Left lung (tissue), 10 donors: ENCODE results near the gene MCUR1. TPM values are rescaled to one million over a fixed set of nuclear protein-coding genes. Genes with fewer than 3 reads are reported as not detected.

Source experiments
- ATAC-seq: fragments of 200-7000 bp; cut with Tn5 transposase; one replicate; pipeline ENCODE4 v1.9.1; 2020; ENCODE audit warnings: moderate library complexity
- DNase-seq, 4 donors: peaks; one replicate each; pipeline ENCODE4 v3.0.0-alpha.2; 2013 to 2020
- H3K27ac ChIP-seq, 2 donors: fragments of 200-600 bp; sonication (generic) in 1 of 2; one replicate each; pipeline versions ENCODE4 v1.5.0 to v1.8.0; 2020 to 2021
- H3K27me3 ChIP-seq, 2 donors: fragments of 200-600 bp; sonication (generic) in 1 of 2; one replicate each; pipeline versions ENCODE4 v1.5.0 to v1.8.0; 2020 to 2021
- H3K36me3 ChIP-seq, 2 donors: fragments of 200-600 bp; sonication (generic) in 1 of 2; one replicate each; pipeline versions ENCODE4 v1.5.0 to v1.8.0; 2020 to 2021
- H3K4me1 ChIP-seq, 2 donors: fragments of 200-600 bp; one replicate each; pipeline ENCODE4 v1.8.0; 2021
- H3K4me3 ChIP-seq, 2 donors: fragments of 200-600 bp; sonication (generic) in 1 of 2; one replicate each; pipeline versions ENCODE4 v1.5.0 to v1.8.0; 2020 to 2021; ENCODE audit warnings: mild to moderate bottlenecking in 1 of 2
- H3K9me3 ChIP-seq, 2 donors: fragments of 200-600 bp; sonication (generic) in 1 of 2; one replicate each; pipeline versions ENCODE4 v1.5.0 to v1.8.0; 2020 to 2021
- intact Hi-C, 2 donors: fragments of 100-400 bp; cut with DNase I; formaldehyde crosslinking; loops; one replicate each; pipeline versions ENCODE4 v1.11.2 to v1.14.2; 2022
- polyA plus RNA-seq, 6 donors: library from polyadenylated mRNA; unstranded; fragments of 120-200 nt; gene quantifications; one replicate each; pipeline ENCODE4 v1.2.1, GENCODE V29; 2013; ENCODE audit not compliant: insufficient read length in 6 of 6
- total RNA-seq, 2 donors: library from RNA; stranded (reverse); fragmentation: NEBNext Ultra II Directional; extraction: Animal tissue kit (Norgen Biotek cat#: 25700); gene quantifications; one replicate each; pipeline ENCODE4 v1.2.1, GENCODE V29; 2021
- TF ChIP-seq, protein P1 (sequence below), 2 donors: fragments of 200-600 bp; sonication (generic) in 1 of 2; IDR thresholded peaks; one replicate each; pipeline versions ENCODE4 v1.5.0 to v1.8.0; 2021; ENCODE audit warnings: antibody characterized with exemption in 2 of 2
- donor health status: DM: no; HTN: yes; CAD: no.
- donor health status: DM: no; HTN: no; CAD: no.

Gene MCUR1
- total and polyA plus RNA-seq, 8 donors: 25.3 to 41.1 (median 32.4) TPM

- TF ChIP-seq, protein P1, sequence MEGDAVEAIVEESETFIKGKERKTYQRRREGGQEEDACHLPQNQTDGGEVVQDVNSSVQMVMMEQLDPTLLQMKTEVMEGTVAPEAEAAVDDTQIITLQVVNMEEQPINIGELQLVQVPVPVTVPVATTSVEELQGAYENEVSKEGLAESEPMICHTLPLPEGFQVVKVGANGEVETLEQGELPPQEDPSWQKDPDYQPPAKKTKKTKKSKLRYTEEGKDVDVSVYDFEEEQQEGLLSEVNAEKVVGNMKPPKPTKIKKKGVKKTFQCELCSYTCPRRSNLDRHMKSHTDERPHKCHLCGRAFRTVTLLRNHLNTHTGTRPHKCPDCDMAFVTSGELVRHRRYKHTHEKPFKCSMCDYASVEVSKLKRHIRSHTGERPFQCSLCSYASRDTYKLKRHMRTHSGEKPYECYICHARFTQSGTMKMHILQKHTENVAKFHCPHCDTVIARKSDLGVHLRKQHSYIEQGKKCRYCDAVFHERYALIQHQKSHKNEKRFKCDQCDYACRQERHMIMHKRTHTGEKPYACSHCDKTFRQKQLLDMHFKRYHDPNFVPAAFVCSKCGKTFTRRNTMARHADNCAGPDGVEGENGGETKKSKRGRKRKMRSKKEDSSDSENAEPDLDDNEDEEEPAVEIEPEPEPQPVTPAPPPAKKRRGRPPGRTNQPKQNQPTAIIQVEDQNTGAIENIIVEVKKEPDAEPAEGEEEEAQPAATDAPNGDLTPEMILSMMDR (IDR thresholded peaks at IDR 0.05): no peak
- Histone ChIP-seq H3K4me3 (no peak overlapping the region), H3K27me3 (no peaks in the 10 kb centered on the region), H3K36me3 (no peaks in the 10 kb centered on the region), H3K27ac (no peak overlapping the region), H3K9me3 (peaks cover 0 to 5% of the 10 kb centered on the region in 2 donors), H3K4me1 (peaks cover 3 to 39% of the 10 kb centered on the region in 2 donors)
- no peak for ATAC-seq
- intact Hi-C loops: no loop called here
- no peak for DNase-seq
Measured at GRCh38 chr6:13766201-13766634, 48.1 kb downstream of the MCUR1 start.

DNA sequence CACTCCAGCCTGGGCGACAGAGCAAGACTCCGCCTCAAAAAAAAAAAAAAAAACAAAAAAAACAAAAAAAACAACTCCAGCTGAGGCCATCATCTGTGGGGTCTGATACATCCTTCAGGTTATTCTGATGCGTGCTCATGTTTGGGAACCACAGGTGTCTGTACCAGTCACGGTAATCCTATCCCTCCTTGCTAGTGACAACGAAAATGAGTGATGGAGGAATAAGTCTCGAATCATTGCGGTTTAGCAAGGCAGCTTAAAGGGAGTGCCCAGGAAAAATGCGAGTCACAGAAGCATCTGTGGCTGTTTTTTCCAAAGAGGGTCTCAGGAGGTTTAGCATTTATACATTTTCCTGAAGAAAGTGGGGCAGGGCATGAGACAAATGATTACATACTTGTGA is 48.8 kb downstream of the MCUR1 start:
- intact Hi-C loops: no loop called here
- ATAC-seq: no peak
- Histone ChIP-seq H3K27me3 (no peaks in the 10 kb centered on the region), H3K9me3 (peaks cover 0 to 5% of the 10 kb centered on the region in 2 donors), H3K4me1 (peaks cover 3 to 45% of the 10 kb centered on the region in 2 donors), H3K36me3 (no peaks in the 10 kb centered on the region), H3K4me3 (no peak overlapping the region), H3K27ac (no peak overlapping the region)
- TF ChIP-seq, protein P1 (IDR thresholded peaks at IDR 0.05): no peak
- DNase-seq: no peak

DNA sequence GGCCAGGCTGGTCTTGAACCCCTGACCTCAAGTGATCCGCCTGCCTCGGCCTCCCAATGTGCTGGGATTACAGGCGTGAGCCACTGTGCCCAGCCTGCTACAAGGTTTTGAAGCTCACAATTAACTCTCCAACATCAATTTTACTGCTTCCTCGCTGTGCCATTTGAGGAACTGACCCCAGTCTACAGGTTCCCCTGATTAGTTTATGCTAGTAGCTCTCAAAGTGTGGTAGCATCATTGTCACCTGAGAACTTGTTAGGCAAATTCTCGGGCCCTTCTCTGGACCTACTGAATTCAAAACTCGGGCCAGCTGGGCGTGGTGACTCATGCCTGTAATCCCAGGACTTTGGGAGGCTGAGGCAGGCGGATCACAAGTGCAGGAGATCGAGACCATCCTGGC is 49.4 kb downstream of the MCUR1 start:
- TF ChIP-seq, protein P1 (IDR thresholded peaks at IDR 0.05): no peak
- DNase-seq (no peak), ATAC-seq (no peak)
- H3K9me3 ChIP-seq: peaks cover 0 to 5% of the 10 kb centered on the region in 2 donors
- H3K36me3 ChIP-seq: no peaks in the 10 kb centered on the region
- intact Hi-C loops: no loop called here
- H3K27me3 ChIP-seq: no peaks in the 10 kb centered on the region
- no peak overlapping the region for H3K27ac ChIP-seq
- H3K4me1 ChIP-seq: peaks cover 3 to 51% of the 10 kb centered on the region in 2 donors
- no peak overlapping the region for H3K4me3 ChIP-seq

DNA sequence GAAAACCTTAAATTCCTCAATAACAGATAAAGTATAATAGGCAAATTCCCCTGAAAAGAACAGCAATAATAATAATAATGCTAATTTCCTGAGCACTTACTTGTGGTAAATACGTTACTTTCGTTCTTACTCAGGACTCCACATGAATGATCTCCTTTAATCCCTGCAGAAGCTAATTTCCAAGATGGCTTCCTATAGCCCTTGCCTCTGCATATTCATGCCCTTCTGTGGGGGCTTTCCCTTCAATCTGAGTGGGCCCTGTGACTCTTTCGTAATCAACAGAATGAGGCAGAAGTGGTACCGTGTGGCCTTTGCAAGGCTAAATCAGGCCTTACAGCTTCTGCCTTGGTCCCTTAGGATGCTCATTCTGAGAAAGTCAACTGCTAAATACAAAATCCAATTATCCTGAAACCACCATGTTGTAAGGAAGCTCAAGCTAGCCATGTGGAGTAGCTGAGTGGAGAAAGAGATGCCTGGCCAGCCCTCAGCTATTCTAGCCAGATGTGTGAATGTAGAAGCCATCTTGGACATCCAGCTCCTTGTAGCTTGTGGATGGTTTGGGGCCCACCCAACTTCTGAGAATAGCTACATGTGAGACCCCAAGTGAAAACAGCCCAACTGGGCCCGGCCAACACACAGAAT is 50.5 kb downstream of the MCUR1 start:
- H3K9me3 ChIP-seq: peaks cover 0 to 5% of the 10 kb centered on the region in 2 donors
- H3K36me3 ChIP-seq: no peaks in the 10 kb centered on the region
- TF ChIP-seq, protein P1 (IDR thresholded peaks at IDR 0.05): no peak
- DNase-seq: no peak
- no peaks in the 10 kb centered on the region for H3K27me3 ChIP-seq
- ATAC-seq: no peak
- H3K27ac ChIP-seq: no peak overlapping the region
- H3K4me1 ChIP-seq: peaks cover 3 to 51% of the 10 kb centered on the region in 2 donors
- no peak overlapping the region for H3K4me3 ChIP-seq
- intact Hi-C loops: no loop called here

DNA sequence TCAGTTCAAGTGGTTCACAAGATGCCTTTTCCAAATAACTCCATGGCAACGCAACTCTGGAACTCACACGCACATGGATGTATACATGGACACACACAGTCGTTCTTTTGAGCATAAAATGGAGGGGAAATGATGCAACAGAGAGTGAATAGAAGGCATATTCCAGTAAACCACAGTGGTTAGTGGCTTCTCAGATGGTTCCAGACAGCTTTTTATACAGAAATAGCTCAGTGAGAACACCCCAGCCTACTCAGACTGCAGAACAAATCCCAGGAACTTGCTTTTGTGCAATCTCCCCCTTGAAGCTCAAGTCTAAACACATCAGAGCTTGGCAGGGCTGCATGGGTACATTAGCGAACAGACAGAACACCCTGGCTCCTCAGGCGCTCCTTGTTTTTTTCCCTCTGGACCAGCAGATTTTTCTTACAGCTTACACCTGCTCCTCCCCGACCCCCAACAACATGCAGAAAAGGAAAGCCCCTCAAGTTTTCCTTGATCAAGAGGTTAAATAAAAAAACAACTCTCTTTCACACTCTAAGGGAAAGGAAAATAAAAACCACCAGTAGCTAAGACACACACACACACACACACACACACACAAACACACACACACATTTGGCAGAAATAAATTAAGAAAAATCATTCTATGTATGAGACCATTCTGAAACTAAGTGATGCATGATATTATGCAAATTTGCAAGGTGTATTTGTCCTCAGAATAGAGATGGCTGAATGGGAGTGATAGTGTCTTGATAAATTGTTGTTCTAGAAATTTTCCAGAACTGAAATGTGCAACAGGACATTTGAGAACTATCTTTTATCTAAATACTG is 51.5 kb downstream of the MCUR1 start:
- intact Hi-C loops: no loop called here
- TF ChIP-seq, protein P1 (IDR thresholded peaks at IDR 0.05): no peak
- no peaks in the 10 kb centered on the region for H3K36me3 ChIP-seq
- peaks cover 3 to 44% of the 10 kb centered on the region in 2 donors for H3K4me1 ChIP-seq
- no peak overlapping the region for H3K4me3 ChIP-seq
- peak overlapping the region; percentile 50 to 65 for H3K27ac ChIP-seq
- peaks cover 0 to 5% of the 10 kb centered on the region in 2 donors for H3K9me3 ChIP-seq
- ATAC-seq (peak; percentile 63), DNase-seq (peak in 3 of 4 donors; percentile 18 to 67 (median 56))
- H3K27me3 ChIP-seq: no peaks in the 10 kb centered on the region
